Measurements from ENCODE around the gene DECR2. TPM values are rescaled to one million over a fixed set of nuclear protein-coding genes. Genes with fewer than 3 reads are reported as not detected.

Gene DECR2
- total and polyA plus RNA-seq, 9 of the 15 experiments (the other 6 are each of a cell fraction or from before 2014, with no cell fraction given) = 1.0 to 31.9 (median 10.3) TPM

DNA sequence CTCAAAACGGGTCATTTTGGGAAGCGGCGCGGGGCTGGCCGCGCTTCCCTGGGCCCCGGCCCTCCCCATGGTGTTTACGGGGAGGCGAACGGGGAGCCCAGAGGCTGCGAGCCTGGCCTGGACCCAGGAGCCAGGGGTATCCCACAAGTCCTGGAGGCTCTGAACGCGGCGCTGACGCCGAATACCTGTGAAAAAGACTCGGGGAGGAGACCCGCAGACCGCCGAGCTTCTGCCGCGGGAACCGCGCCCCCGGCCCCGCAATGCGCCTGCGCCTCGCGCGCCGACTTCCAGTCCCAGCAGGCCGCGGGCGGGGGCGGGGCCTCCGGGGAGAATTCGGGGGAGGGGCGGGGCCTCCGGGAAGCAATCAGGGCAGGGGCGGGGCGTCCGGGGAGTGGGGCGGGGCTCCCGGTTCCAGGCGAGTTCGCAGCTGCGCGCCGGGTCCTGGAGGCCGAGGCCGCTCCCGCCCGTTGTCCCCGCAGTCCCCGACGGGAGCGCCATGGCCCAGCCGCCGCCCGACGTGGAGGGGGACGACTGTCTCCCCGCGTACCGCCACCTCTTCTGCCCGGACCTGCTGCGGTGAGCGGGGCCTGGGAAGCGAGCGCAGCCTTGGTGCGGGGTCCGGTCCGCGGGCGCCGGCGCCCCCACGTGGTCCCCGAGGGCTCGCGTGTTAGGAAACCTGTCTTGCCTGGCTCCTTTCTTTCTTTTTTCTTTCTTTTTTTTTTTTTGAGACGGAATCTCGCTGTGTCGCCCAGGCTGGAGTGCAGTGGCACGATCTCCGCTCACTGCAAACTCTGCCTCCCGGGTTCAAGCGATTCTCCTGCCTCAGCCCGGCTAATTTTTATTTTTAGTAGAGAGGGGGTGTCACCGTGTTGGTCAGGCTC is at the start of gene DECR2 (continued):
- TF ChIP-seq, protein P1, sequence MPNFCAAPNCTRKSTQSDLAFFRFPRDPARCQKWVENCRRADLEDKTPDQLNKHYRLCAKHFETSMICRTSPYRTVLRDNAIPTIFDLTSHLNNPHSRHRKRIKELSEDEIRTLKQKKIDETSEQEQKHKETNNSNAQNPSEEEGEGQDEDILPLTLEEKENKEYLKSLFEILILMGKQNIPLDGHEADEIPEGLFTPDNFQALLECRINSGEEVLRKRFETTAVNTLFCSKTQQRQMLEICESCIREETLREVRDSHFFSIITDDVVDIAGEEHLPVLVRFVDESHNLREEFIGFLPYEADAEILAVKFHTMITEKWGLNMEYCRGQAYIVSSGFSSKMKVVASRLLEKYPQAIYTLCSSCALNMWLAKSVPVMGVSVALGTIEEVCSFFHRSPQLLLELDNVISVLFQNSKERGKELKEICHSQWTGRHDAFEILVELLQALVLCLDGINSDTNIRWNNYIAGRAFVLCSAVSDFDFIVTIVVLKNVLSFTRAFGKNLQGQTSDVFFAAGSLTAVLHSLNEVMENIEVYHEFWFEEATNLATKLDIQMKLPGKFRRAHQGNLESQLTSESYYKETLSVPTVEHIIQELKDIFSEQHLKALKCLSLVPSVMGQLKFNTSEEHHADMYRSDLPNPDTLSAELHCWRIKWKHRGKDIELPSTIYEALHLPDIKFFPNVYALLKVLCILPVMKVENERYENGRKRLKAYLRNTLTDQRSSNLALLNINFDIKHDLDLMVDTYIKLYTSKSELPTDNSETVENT (CRISPR knock-in tag; IDR thresholded peaks at IDR 0.05) = peak; percentile 66
- TF ChIP-seq ZNF76 (CRISPR knock-in tag; IDR thresholded peaks at IDR 0.05; ENCODE audit: borderline replicate concordance) (no peak), ZNF766 (CRISPR knock-in tag; conservative IDR thresholded peaks at IDR 0.05) (no peak), CCNT2 (IDR thresholded peaks at IDR 0.05; ENCODE audit: borderline replicate concordance, extremely low read depth, insufficient read length, low read depth, low read length) (peak; percentile 73), KAT2B (IDR thresholded peaks at IDR 0.05; ENCODE audit: low read depth, low read length) (no peak), NFRKB (IDR thresholded peaks at IDR 0.05; ENCODE audit: low read depth) (no peak), DIDO1 (tag; IDR thresholded peaks at IDR 0.05; ENCODE audit: low read depth) (no peak), HIVEP1 (CRISPR knock-in tag; IDR thresholded peaks at IDR 0.05) (no peak), TFAM (CRISPR knock-in tag; conservative IDR thresholded peaks at IDR 0.05) (no peak), SIN3A (IDR thresholded peaks at IDR 0.05; ENCODE audit: borderline replicate concordance in 2 of 2, control insufficient read depth in 1 of 2, low read depth in 2 of 2, low read length in 2 of 2) (peak; percentile 75 to 86; a peak in 2 of 4 replicates), ZSCAN29 (IDR thresholded peaks at IDR 0.05) (no peak), NR2C1 (IDR thresholded peaks at IDR 0.05) (no peak), NR2C1 (tag; IDR thresholded peaks at IDR 0.05) (no peak), CAMTA2 (CRISPR knock-in tag; conservative IDR thresholded peaks at IDR 0.05) (0 out of 2 replicates have a peak, but pooled peaks have one; percentile 32), FOXA3 (CRISPR knock-in tag; conservative IDR thresholded peaks at IDR 0.05 in 1 of 2, IDR thresholded peaks at IDR 0.05 in 1 of 2) (no peak), HDAC8 (tag; IDR thresholded peaks at IDR 0.05) (no peak), MAZ (CRISPR knock-in tag; conservative IDR thresholded peaks at IDR 0.05 in 1 of 2, IDR thresholded peaks at IDR 0.05 in 1 of 2) (peak; percentile 66 to 85), ZNF696 (CRISPR knock-in tag; conservative IDR thresholded peaks at IDR 0.05) (no peak), ZNF324 (CRISPR knock-in tag; IDR thresholded peaks at IDR 0.05) (no peak), DACH1 (IDR thresholded peaks at IDR 0.05; ENCODE audit: partially characterized antibody) (no peak)
- TF ChIP-seq, protein P2, sequence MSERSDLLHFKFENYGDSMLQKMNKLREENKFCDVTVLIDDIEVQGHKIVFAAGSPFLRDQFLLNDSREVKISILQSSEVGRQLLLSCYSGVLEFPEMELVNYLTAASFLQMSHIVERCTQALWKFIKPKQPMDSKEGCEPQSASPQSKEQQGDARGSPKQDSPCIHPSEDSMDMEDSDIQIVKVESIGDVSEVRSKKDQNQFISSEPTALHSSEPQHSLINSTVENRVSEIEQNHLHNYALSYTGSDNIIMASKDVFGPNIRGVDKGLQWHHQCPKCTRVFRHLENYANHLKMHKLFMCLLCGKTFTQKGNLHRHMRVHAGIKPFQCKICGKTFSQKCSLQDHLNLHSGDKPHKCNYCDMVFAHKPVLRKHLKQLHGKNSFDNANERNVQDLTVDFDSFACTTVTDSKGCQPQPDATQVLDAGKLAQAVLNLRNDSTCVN (CRISPR knock-in tag; IDR thresholded peaks at IDR 0.05) = no peak

All from K562 (cell line).